Measurements from ENCODE around the gene PPIP5K2. TPM values are rescaled to one million over a fixed set of nuclear protein-coding genes. Genes with fewer than 3 reads are reported as not detected.
"Not testable (repeated sequence)": the region's sequence is repeated elsewhere in the genome, so short reads cannot be mapped to it uniquely, and the experiment has no call there.

PPIP5K2 gene
- polyA plus RNA-seq, 1 experiment = 75.9 TPM

- TF ChIP-seq CTCF (IDR thresholded peaks at IDR 0.05; ENCODE audit: low read depth, low read length) = no peak
- Histone ChIP-seq H3K4me3 (ENCODE audit: low read depth, low read length) (no peak overlapping the region), H3K27ac (ENCODE audit: low read depth, low read length) (no peak overlapping the region), H3K9me3 (ENCODE audit: control insufficient read depth, insufficient read depth, low read length) (no peaks in the 10 kb centered on the region), H3K27me3 (ENCODE audit: control insufficient read depth, insufficient read depth, low read length) (no peaks in the 10 kb centered on the region)
- no peak for DNase-seq (ENCODE audit: low read depth, low spot score)
- ChIA-PET POLR2A (no interaction called here), CTCF (interaction anchor here (2.0 to 2.8 kb wide), 2 partner anchors 13 to 21 kb away, joined by 5 to 19 read pairs; no protein-coding TSS in a partner anchor)
Observed at GRCh38 chr5:103211576-103212561, 91.8 kb downstream of the PPIP5K2 start.

GRCh38 chr5:103216137-103216536, 96.0 kb downstream of the PPIP5K2 start:
- no peak overlapping the region for H3K4me3 ChIP-seq (ENCODE audit: low read depth, low read length)
- TF ChIP-seq CTCF (IDR thresholded peaks at IDR 0.05; ENCODE audit: low read depth, low read length) = no peak
- H3K27ac ChIP-seq (ENCODE audit: low read depth, low read length) = no peak overlapping the region
- POLR2A ChIA-PET = no interaction called here
- no peak for DNase-seq (ENCODE audit: low read depth, low spot score)
- CTCF ChIA-PET = interaction anchor here (0.9 to 2.2 kb wide), 4 partner anchors 9 to 259 kb away, joined by 3 to 22 read pairs (median 6); no protein-coding TSS in a partner anchor
- no peaks in the 10 kb centered on the region for H3K27me3 ChIP-seq (ENCODE audit: control insufficient read depth, insufficient read depth, low read length)
- H3K9me3 ChIP-seq (ENCODE audit: control insufficient read depth, insufficient read depth, low read length) = no peaks in the 10 kb centered on the region

GRCh38 chr5:103216697-103217096, 96.6 kb downstream of the PPIP5K2 start:
- no peak for TF ChIP-seq CTCF (IDR thresholded peaks at IDR 0.05; ENCODE audit: low read depth, low read length)
- no peak overlapping the region for H3K27ac ChIP-seq (ENCODE audit: low read depth, low read length)
- no peaks in the 10 kb centered on the region for H3K9me3 ChIP-seq (ENCODE audit: control insufficient read depth, insufficient read depth, low read length)
- H3K4me3 ChIP-seq (ENCODE audit: low read depth, low read length) = no peak overlapping the region
- POLR2A ChIA-PET = no interaction called here
- H3K27me3 ChIP-seq (ENCODE audit: control insufficient read depth, insufficient read depth, low read length) = no peaks in the 10 kb centered on the region
- DNase-seq (ENCODE audit: low read depth, low spot score) = no peak
- CTCF ChIA-PET = interaction anchor here (0.8 to 2.2 kb wide), 6 partner anchors 8 to 260 kb away, joined by 3 to 22 read pairs (median 4); no protein-coding TSS in a partner anchor

- no peak for DNase-seq (ENCODE audit: low read depth, low spot score)
- Histone ChIP-seq H3K27ac (ENCODE audit: low read depth, low read length) (no peak overlapping the region), H3K27me3 (ENCODE audit: control insufficient read depth, insufficient read depth, low read length) (no peaks in the 10 kb centered on the region), H3K9me3 (ENCODE audit: control insufficient read depth, insufficient read depth, low read length) (no peaks in the 10 kb centered on the region), H3K4me3 (ENCODE audit: low read depth, low read length) (no peak overlapping the region)
- POLR2A ChIA-PET = no interaction called here
- CTCF ChIA-PET = interaction anchor here (0.8 to 2.2 kb wide), 6 partner anchors 8 to 259 kb away, joined by 3 to 22 read pairs (median 4); no protein-coding TSS in a partner anchor
- TF ChIP-seq CTCF (IDR thresholded peaks at IDR 0.05; ENCODE audit: low read depth, low read length) = no peak
Observed at GRCh38 chr5:103217101-103217500, 97.0 kb downstream of the PPIP5K2 start.

GRCh38 chr5:103218164-103218563, 98.1 kb downstream of the PPIP5K2 start:
- ChIA-PET POLR2A (interaction anchor here (0.6 kb wide), 1 partner anchor 157 kb away, joined by 5 read pairs; no protein-coding TSS in a partner anchor), CTCF (interaction anchor here (1.4 kb wide), 1 partner anchor 9 kb away, joined by 5 read pairs; no protein-coding TSS in a partner anchor)

GRCh38 chr5:103219074-103219473, 99.0 kb downstream of the PPIP5K2 start:
- POLR2A ChIA-PET; H3K27me3 ChIP-seq (ENCODE audit: control insufficient read depth, insufficient read depth, low read length); CTCF ChIA-PET; H3K27ac ChIP-seq (ENCODE audit: low read depth, low read length); H3K9me3 ChIP-seq (ENCODE audit: control insufficient read depth, insufficient read depth, low read length); DNase-seq (ENCODE audit: low read depth, low spot score); H3K4me3 ChIP-seq (ENCODE audit: low read depth, low read length): not testable (repeated sequence)

More at GRCh38 chr5:103218164-103218563, 98.1 kb downstream of the PPIP5K2 start:
- H3K27me3 ChIP-seq (ENCODE audit: control insufficient read depth, insufficient read depth, low read length) = no peaks in the 10 kb centered on the region
- DNase-seq (ENCODE audit: low read depth, low spot score) = peak; percentile 66
- H3K4me3 ChIP-seq (ENCODE audit: low read depth, low read length) = no peak overlapping the region
- H3K9me3 ChIP-seq (ENCODE audit: control insufficient read depth, insufficient read depth, low read length) = no peaks in the 10 kb centered on the region
- TF ChIP-seq CTCF (IDR thresholded peaks at IDR 0.05; ENCODE audit: low read depth, low read length) = no peak
- no peak overlapping the region for H3K27ac ChIP-seq (ENCODE audit: low read depth, low read length)

Data from AG04450 (cell line).